Upper lobe of left lung (tissue), 4 donors: Measurements from ENCODE around the gene MAPK11.

Experiments
- CTCF ChIP-seq, 6 experiments: fragments of 450-650 bp in 4 of 6; fragments of 200-600 bp in 2 of 6; sonication (generic) in 2 of 6; IDR thresholded peaks; one replicate each; pipeline ENCODE4 v1.5.1; 2016 to 2019; ENCODE audit warnings: antibody characterized with exemption in 6 of 6
- POLR2A ChIP-seq, 4 donors: fragments of 450-650 bp; IDR thresholded peaks; one replicate each; pipeline ENCODE4 v1.5.1; 2016 to 2017; ENCODE audit warnings: antibody characterized with exemption in 4 of 4, mild to moderate bottlenecking in 2 of 4

GRCh38 chr22:50283821-50284220, 13.6 kb upstream of the MAPK11 start:
- no peak for TF ChIP-seq CTCF (IDR thresholded peaks at IDR 0.05)
- TF ChIP-seq POLR2A (IDR thresholded peaks at IDR 0.05) = no peak
